A673 (cell line): ENCODE results near the gene C17orf50. TPM values are rescaled to one million over a fixed set of nuclear protein-coding genes. Genes with fewer than 3 reads are reported as not detected.

ENCODE experiments used
- BruUV-seq: library from RNA; stranded (reverse); fragments of 400-500 nt; replicated peaks from 2 replicates; lab custom pipeline; 2021; lab: Mats Ljungman, UMichigan
- CTCF ChIA-PET: fragments of 300-600 bp; sonication (Branson Sonifier 250); formaldehyde crosslinking; loops from one replicate; lab custom pipeline; 2022; ENCODE audit warnings: antibody characterized with exemption; lab: Charles Lee
- POLR2A ChIA-PET: fragments of 300-600 bp; sonication (Branson Sonifier 250); formaldehyde crosslinking; loops from one replicate; lab custom pipeline; 2022; ENCODE audit warnings: antibody characterized with exemption; ENCODE audit not compliant: low non-redundant PET; lab: Charles Lee
- DNase-seq: peaks from one replicate; pipeline ENCODE4 v3.0.0-alpha.2; 2015; ENCODE audit warnings: low spot score
- H3K27ac ChIP-seq: fragments of 200-600 bp; sonication (generic); 2 replicates; pipeline ENCODE4 v1.5.1; 2016; ENCODE audit warnings: mixed run types, low read depth, mild to moderate bottlenecking, mixed read lengths, antibody characterized with exemption, low read length; ENCODE audit not compliant: poor library complexity, severe bottlenecking
- H3K27me3 ChIP-seq: fragments of 200-600 bp; sonication (generic); replicated peaks from 2 replicates; pipeline ENCODE4 v1.6.1; 2017; ENCODE audit warnings: mixed run types, low read depth, mild to moderate bottlenecking, mixed read lengths, antibody characterized with exemption, low read length; ENCODE audit not compliant: insufficient read depth, poor library complexity
- H3K36me3 ChIP-seq: fragments of 200-600 bp; sonication (generic); 2 replicates; pipeline ENCODE4 v1.6.1; 2016; ENCODE audit warnings: mixed run types, mild to moderate bottlenecking, mixed read lengths, antibody characterized with exemption, low read length; ENCODE audit not compliant: insufficient read depth, poor library complexity, severe bottlenecking
- H3K4me1 ChIP-seq: fragments of 200-600 bp; sonication (generic); 2 replicates; pipeline ENCODE4 v1.6.1; 2017; ENCODE audit warnings: mixed run types, mild to moderate bottlenecking, mixed read lengths, antibody characterized with exemption, low read length; ENCODE audit not compliant: insufficient read depth, poor library complexity, severe bottlenecking
- H3K4me3 ChIP-seq: fragments of 200-600 bp; sonication (generic); 2 replicates; pipeline ENCODE4 v1.5.1; 2016; ENCODE audit warnings: low read depth, mixed run types, mild to moderate bottlenecking, mixed read lengths, low read length; ENCODE audit not compliant: poor library complexity, severe bottlenecking
- H3K9me3 ChIP-seq: fragments of 200-600 bp; sonication (generic); 2 replicates; pipeline ENCODE4 v1.6.1; 2016; ENCODE audit warnings: mixed run types, low read depth, mild to moderate bottlenecking, mixed read lengths, antibody characterized with exemption, low read length; ENCODE audit not compliant: poor library complexity, severe bottlenecking
- CTCF ChIP-seq: fragments of 300-800, 200-600 bp; sonication (generic); conservative IDR thresholded peaks from 2 replicates; pipeline ENCODE4 v1.5.1; 2017; ENCODE audit warnings: low read depth, mild to moderate bottlenecking, antibody characterized with exemption, low read length, moderate library complexity, mixed read lengths
- EZH2 ChIP-seq: fragments of 200-600 bp; sonication (generic); IDR thresholded peaks from 2 replicates; pipeline ENCODE4 v1.6.1; 2017; ENCODE audit warnings: borderline replicate concordance, low read depth, mild to moderate bottlenecking, mixed read lengths, antibody characterized with exemption, low read length; ENCODE audit not compliant: poor library complexity, severe bottlenecking
- intact Hi-C: fragments of 100-400 bp; cut with micrococcal nuclease; formaldehyde crosslinking; loops from one replicate; pipeline ENCODE4 v1.10.0; 2022; ENCODE audit not compliant: unreplicated experiment
- total RNA-seq: library from RNA; stranded (reverse); gene quantifications from 2 replicates; pipeline ENCODE4 v1.2.3, GENCODE V29; 2021

Gene C17orf50
- total RNA-seq, 1 experiment from 2014 or later, result not detected

GRCh38 chr17:35812456-35812855 lies 51.8 kb downstream of the C17orf50 start:
- Histone ChIP-seq H3K36me3 (peaks cover 3% of the 10 kb centered on the region), H3K9me3 (no peaks in the 10 kb centered on the region), H3K4me1 (peaks cover 17% of the 10 kb centered on the region), H3K27me3 (no peaks in the 10 kb centered on the region), H3K4me3 (no peak overlapping the region), H3K27ac (no peak overlapping the region)
- TF ChIP-seq EZH2, result no peak
- no peak for TF ChIP-seq CTCF
- no peak for DNase-seq
- no TSS peak for BruUV-seq
- intact Hi-C loops, result no loop called here
- ChIA-PET POLR2A (no interaction called here), CTCF (no interaction called here)

Other genes starting within 250 kb of the C17orf50 start
- 1.6 and 2.7 TPM in 2 replicates for gene SLFN12L, start 223.2 kb upstream of the C17orf50 start, total RNA-seq
- not detected in 2 replicates for gene SLFN14, start 200.1 kb upstream of the C17orf50 start, total RNA-seq
- gene PEX12, start 182.3 kb upstream of the C17orf50 start, total RNA-seq, result 2.5 and 3.2 TPM in 2 replicates
- gene AP2B1, start 173.6 kb upstream of the C17orf50 start, total RNA-seq, result 117 and 124 TPM in 2 replicates
- 15.9 TPM in 2 replicates for gene RASL10B, start 29.2 kb upstream of the C17orf50 start, total RNA-seq
- gene GAS2L2, start 7.6 kb upstream of the C17orf50 start, total RNA-seq, result not detected in 2 replicates
- not detected in 2 replicates for gene MMP28, start 34.8 kb downstream of the C17orf50 start, total RNA-seq
- 108 TPM in 2 replicates for gene TAF15, start 48.6 kb downstream of the C17orf50 start, total RNA-seq
- not detected in 2 replicates for gene HEATR9, start 108.0 kb downstream of the C17orf50 start, total RNA-seq
- not detected in 2 replicates for gene CCL5, start 119.5 kb downstream of the C17orf50 start, total RNA-seq
- gene RDM1, start 169.9 kb downstream of the C17orf50 start, total RNA-seq, result 2.1 and 5.5 TPM in 2 replicates
- not detected in 2 replicates for gene LYZL6, start 182.8 kb downstream of the C17orf50 start, total RNA-seq
- gene CCL16, start 220.6 kb downstream of the C17orf50 start, total RNA-seq, result not detected in 2 replicates
- not detected in 2 replicates for gene CCL14, start 225.8 kb downstream of the C17orf50 start, total RNA-seq
- not detected in 2 replicates for gene CCL15, start 240.7 kb downstream of the C17orf50 start, total RNA-seq